GM10847 (cell line): Measurements from ENCODE around the gene ZBTB9.

Source experiments
- POLR2A ChIP-seq: IDR thresholded peaks from 2 replicates; pipeline ENCODE4 v1.6.1; 2011; ENCODE audit not compliant: insufficient read length; ENCODE audit errors: extremely low read depth

Gene ZBTB9

DNA sequence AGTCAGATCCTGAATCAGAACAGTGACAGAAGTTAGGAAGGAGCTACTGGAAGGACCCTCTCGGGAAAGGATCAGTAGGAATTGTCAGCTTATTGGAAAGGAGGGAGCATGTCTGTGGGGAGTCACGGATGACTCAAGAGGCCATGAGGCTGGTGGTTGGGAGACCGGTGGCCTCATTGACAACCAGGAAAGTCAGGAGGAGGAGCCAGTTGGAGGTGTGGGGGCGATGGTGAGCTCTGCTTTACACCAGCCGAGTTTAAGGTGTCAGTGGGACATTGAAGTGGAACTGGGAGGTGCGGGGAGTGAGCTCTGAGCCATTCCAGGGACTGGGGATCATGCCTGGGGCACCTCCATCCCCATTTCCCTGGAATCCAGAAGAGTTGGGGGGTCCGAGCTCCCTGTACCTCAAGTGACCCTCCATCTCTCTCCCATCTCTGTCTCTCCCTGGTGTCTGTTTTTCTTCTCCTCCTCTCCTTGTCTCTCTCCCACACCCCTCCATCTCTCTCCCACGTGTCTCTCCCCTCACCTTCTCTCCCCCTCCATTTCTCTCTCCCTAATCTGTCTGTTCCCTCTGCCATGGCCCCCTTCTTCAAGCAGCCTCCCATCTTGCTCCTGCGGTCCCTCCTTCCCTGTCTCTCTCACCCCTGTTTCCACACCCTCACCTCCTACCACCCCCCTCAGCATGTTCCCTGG is 14.3 kb upstream of the ZBTB9 start:
- TF ChIP-seq POLR2A: no peak

DNA sequence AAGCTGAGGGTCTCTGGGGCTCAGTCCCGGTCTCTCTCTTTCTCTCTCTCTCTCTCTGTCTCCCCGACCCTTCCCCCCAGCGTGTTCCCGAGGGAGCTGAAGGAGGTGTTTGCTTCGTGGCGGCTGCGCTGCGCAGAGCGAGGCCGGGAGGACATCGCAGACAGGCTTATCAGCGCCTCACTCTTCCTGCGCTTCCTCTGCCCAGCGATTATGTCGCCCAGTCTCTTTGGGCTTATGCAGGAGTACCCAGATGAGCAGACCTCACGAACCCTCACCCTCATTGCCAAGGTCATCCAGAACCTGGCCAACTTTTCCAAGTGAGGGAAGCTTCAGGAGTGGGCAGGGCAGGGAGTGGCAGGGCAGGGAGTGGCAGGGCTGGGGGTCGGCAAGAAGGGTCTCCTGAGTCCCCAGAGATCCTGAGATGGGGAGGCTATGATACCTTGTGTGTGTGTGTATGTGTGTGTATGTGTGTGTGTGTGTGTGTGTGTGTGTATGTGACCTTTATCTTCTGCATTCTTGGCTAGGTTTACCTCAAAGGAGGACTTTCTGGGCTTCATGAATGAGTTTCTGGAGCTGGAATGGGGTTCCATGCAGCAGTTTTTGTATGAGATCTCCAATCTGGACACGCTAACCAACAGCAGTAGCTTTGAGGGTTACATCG is 13.6 kb upstream of the ZBTB9 start:
- TF ChIP-seq POLR2A: no peak

DNA sequence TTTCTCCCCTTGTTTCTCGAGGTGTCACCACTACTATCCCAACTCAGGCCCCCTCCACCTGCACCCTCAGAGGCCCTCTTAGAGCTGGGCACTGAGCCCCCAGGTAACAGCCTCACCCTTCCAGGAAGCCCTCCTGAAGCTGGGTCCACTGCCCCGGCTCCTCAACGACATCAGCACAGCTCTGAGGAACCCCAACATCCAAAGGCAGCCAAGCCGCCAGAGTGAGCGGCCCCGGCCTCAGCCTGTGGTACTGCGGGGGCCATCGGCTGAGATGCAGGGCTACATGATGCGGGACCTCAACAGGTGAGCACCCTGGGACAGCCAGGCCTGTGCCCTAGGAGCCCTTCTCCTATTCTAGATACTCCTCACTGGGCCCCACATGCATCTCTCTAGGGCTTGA is 12.9 kb upstream of the ZBTB9 start:
- TF ChIP-seq POLR2A: no peak

DNA sequence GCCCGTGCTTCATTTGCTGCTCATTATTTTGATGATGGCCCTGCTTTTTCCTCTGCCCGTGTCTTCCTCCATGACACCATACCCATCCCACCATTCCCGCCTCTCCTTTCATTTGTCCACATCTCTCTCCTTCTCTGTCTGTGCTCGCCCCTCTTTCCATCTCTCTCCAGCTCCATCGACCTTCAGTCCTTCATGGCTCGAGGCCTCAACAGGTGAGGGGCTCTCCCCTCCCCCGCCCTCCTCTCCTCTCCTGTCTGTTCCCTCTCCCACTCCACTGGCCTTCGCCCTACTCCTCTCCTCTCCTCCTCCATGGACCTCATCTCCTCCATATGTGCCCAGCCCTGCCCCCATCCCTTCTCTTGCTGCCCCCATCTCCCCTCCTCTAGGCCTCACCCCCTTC is 12.1 kb upstream of the ZBTB9 start:
- no peak for TF ChIP-seq POLR2A

DNA sequence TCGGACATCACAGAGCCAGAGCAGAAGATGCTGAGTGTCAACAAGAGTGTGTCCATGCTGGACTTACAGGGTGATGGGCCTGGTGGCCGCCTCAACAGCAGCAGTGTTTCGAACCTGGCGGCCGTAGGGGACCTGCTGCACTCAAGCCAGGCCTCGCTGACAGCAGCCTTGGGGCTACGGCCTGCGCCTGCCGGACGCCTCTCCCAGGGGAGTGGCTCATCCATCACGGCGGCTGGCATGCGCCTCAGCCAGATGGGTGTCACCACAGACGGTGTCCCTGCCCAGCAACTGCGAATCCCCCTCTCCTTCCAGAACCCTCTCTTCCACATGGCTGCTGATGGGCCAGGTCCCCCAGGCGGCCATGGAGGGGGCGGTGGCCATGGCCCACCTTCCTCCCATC is 11.4 kb upstream of the ZBTB9 start:
- no peak for TF ChIP-seq POLR2A

DNA sequence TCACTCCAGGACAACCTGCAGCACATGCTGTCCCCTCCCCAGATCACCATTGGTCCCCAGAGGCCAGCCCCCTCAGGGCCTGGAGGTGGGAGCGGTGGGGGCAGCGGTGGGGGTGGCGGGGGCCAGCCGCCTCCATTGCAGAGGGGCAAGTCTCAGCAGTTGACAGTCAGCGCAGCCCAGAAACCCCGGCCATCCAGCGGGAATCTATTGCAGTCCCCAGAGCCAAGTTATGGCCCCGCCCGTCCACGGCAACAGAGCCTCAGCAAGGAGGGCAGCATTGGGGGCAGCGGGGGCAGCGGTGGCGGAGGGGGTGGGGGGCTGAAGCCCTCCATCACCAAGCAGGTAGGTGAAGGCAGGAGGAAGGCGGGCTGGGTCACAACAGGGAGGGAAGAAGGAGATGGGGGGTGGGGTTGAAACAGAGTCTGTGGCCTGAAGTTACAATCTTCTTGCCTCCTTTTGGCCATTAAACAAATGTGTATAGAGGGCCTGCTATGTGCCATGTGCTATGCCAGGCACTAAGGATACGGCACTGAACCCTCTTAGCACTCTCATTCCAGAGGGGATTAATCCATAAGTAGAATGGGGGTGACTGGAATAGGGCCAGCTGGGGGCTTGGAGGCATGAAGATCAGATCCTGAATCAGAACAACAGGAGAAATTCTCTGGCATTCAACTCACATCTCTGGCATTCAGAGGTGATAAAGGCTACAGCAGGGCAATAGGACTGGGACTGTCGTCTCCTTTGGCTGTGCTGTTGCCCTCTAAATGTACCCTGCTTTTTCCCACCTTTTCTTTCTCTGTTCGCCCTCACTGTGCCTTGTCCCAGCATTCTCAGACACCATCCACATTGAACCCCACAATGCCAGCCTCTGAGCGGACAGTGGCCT is 10.5 kb upstream of the ZBTB9 start:
- no peak for TF ChIP-seq POLR2A

DNA sequence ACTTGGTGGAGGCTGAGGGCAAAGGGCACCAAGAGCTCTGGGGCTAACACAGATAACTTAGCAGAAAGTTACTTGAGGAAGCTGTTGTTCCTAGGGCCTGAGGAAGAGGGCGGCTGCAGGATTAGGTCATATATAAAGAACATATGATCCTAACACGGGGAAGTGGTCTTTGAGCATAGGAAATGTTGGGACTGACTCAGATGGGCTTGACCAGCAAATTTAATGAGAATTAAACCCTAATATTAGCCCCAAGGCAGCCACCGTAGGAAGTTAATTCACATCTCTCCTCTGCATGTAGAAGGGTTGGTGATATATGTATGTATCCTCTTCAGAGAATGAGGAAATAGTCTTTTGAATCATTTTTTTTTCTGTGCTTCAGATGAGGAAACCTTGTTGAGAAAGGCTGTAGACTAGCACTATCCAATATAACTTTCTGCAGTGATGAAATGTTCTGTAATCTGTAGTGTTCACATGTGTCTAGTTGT is 9.2 kb upstream of the ZBTB9 start:
- TF ChIP-seq POLR2A: no peak

DNA sequence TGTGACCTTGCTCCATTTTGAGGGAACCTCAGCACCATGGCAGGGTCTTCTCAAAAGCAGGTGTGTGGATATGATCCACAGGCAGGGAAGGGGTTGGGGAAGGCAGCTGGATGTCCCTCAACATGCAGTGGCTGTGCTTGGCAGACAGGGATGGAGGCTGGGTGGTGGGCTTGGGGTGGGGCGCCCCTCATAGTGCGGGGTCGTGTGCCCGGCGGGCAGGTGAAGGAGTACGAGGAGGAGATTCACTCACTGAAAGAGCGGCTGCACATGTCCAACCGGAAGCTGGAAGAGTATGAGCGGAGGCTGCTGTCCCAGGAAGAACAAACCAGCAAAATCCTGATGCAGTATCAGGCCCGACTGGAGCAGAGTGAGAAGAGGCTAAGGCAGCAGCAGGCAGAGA is 8.0 kb upstream of the ZBTB9 start:
- TF ChIP-seq POLR2A: no peak

DNA sequence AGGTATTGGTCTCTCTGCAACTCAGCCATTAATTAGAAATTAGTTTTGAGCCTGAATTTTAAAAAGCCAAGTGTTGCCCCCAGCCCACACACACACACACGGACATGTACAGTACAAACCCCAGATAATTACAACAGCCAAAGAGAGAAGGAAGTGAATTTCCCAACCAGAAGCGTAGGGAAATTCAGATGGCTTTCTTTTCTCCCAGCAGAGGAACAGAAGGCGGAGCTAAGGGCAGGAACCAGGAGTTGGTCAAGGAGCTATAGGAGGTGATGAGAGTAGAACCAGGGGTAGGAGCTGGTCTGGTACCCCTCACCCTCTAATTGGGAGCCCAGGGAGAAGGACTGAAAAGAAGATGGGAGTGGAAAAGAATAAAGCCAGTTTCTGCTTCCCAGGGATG is 3.9 kb upstream of the ZBTB9 start:
- no peak for TF ChIP-seq POLR2A

DNA sequence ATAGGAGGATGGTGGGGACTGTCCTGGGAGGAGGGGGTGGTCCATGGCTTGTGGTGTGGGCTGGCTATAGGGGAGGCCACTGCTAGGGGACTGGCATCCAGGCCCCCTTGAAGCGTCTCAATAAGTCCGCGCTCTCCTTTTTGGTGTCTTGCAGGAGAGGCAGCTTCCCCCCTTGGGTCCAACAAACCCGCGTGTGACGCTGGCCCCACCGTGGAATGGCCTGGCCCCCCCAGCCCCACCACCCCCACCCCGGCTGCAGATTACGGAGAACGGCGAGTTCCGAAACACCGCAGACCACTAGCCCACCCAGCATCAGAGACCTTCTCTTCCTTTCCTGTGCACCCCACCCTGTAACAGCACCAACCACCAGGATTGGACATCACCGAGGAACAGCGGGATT is 2.8 kb upstream of the ZBTB9 start:
- TF ChIP-seq POLR2A: no peak

DNA sequence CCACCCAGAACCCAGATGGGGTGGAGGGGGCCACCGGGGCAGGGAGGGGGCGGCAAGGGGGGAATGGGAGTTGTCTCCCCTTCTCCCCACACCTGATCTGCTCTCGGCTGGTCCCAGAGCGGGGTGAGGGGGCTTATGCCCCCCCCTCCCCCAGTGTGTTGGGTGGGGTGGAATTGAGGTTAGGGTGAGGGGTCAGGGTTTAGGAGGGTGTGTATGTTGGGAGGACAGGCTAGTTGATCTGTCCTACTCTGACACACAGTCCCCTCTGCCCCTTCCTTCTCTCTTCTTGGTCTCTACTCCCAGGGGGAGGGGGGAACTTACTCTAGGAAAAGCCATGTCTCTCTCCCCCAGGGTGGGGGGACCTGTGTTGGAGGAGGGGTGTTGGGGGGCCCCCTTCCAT is 1.9 kb upstream of the ZBTB9 start:
- TF ChIP-seq POLR2A: no peak

DNA sequence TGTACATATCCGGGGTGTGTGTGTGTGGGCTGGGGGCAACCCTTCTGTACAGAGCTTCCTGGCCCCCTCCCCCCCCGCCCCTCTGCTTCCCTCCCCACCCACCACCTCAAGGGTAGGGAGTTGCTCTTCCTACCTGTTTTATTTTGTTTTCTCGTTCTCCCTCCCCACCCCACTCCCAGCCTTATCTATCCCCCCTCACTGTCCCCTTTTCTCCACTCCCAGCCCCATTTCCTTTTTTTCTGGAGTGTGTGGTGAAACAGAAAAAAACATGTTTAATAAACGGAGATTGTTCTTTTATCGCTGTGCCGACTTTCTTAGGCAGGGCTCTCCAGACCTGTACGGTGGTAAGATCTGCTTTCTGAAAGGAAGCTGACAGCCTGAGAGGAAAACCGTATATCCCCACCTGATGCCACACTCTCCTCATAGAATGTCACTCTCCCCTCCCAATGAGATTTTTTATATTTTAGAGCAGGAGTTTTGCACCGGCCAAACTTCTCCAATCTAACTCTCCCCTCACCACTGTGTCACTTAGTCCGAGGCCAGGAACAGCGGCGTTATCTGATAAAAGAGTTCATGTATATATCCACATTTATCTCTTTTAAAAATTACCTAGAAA is 875 bp upstream of the ZBTB9 start:
- TF ChIP-seq POLR2A: no peak

DNA sequence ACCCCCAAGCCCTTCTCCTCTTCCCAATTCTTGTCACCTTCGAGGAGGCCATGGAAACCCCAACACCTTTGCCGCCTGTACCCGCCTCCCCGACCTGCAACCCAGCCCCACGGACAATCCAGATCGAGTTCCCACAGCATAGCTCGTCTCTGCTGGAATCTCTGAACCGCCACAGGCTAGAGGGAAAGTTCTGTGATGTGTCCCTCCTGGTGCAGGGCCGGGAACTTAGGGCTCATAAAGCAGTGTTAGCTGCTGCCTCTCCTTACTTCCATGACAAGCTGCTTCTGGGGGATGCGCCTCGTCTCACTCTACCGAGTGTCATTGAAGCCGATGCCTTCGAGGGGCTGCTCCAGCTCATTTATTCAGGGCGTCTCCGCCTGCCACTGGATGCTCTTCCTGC is 675 bp downstream of the ZBTB9 start:
- no peak for TF ChIP-seq POLR2A

DNA sequence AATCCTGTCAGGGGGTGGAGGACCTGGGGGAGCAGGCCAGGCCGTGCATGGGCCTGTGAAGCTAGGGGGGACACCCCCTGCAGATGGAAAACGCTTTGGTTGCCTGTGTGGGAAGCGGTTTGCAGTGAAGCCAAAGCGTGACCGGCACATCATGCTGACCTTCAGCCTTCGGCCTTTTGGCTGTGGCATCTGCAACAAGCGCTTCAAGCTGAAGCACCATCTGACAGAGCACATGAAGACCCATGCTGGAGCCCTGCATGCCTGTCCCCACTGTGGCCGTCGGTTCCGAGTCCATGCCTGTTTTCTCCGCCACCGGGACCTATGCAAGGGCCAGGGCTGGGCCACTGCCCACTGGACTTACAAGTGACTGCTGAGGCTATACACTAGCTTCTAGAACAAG is 1.8 kb downstream of the ZBTB9 start:
- no peak for TF ChIP-seq POLR2A

DNA sequence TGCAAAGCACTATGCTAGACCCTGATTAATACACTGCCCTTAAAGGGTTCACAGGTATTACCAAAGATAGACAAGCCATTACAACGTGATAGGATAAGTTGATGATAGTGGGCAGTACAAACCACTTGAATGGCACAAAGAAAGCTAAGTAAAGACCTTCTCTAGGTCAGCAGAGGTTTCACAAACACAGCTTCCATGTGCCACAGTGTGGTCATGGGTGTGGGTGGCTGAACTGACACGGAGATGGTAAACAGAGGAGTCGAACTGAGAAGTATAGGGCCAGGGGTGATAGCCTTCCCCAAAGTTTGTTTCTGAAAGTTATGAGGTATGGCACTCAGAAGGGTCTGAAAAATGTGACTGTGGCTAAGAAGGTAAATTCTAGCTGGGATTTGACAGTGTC is 4.3 kb downstream of the ZBTB9 start:
- no peak for TF ChIP-seq POLR2A
